ENCODE data around the gene NPAS3.

DNA sequence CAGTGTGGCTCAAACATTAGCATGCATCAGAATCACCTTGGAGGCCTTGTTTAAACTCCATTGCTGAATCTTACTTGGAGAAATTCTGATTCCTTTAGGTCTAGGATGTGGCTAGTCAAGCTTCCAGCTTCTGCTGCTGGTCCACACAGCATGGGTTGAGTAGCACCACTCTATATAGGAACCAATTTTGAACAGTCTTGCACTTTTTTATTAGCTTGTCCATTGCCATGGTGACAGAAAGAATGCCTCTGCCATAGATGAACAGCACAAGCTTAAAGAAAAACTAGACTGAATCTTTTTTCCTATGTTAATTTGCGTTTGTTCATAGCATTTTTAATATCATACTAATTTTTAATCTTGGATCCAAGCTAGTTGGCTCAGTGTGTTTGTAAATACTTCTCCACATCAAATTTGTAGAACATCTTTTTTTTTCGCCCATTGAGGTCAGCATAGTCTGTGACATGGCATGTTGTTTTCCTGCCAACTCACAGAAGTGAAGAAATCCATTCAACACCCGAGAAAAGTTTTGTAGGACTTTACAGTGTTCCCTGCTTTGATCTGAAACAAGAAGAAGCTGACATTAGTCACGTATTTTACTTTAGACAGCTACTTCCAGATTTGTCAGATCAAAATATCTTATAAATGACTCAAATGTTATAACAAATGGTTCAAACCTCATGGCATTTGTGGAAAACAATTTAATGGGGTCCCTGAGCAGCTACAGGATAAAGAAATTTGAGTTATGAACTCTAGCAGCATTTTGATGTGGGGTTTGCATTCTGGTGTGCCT, 573.4 kb downstream of the NPAS3 start:
- TF ChIP-seq TAF1 (IDR thresholded peaks at IDR 0.05; ENCODE audit: low read depth, low read length) = no peak
- TF ChIP-seq EZH2 (IDR thresholded peaks at IDR 0.05; ENCODE audit: low read depth, low read length, severe bottlenecking) = no peak
- no peak for TF ChIP-seq POLR2AphosphoS5 (IDR thresholded peaks at IDR 0.05; ENCODE audit: low read depth, low read length)
- no peak for TF ChIP-seq CTCF (IDR thresholded peaks at IDR 0.05; ENCODE audit: control extremely low read depth in 1 of 3, insufficient read depth in 1 of 3, low read depth in 1 of 3, low read length in 3 of 3)
- TF ChIP-seq GABPA (IDR thresholded peaks at IDR 0.05; ENCODE audit: borderline replicate concordance, insufficient read depth, low read length) = no peak
- TF ChIP-seq HDAC2 (IDR thresholded peaks at IDR 0.05; ENCODE audit: borderline replicate concordance in 1 of 2, low read depth in 2 of 2, low read length in 2 of 2) = no peak

Data from H1 (cell line).